Cardiac septum (tissue), 1 donor: Measurements from ENCODE around the gene CCNA2. TPM values are rescaled to one million over a fixed set of nuclear protein-coding genes. Genes with fewer than 3 reads are reported as not detected.

ENCODE experiments used
- DNase-seq: peaks from one replicate; pipeline ENCODE4 v3.0.0-alpha.2; 2020; ENCODE audit warnings: low spot score
- intact Hi-C: fragments of 100-400 bp; cut with DNase I; formaldehyde crosslinking; loops from one replicate; pipeline ENCODE4 v1.14.0; 2022
- total RNA-seq: library from RNA; stranded (reverse); fragmentation: NEBNext Ultra II Directional; extraction: Animal tissue kit (Norgen Biotek cat#: 25700); gene quantifications from one replicate; pipeline ENCODE4 v1.2.1, GENCODE V29; 2021
- donor health status: DM: no; HTN: no; CAD: no.

The CCNA2 gene
- total RNA-seq, 1 donor from 2014 or later, result 0.38 TPM

DNA sequence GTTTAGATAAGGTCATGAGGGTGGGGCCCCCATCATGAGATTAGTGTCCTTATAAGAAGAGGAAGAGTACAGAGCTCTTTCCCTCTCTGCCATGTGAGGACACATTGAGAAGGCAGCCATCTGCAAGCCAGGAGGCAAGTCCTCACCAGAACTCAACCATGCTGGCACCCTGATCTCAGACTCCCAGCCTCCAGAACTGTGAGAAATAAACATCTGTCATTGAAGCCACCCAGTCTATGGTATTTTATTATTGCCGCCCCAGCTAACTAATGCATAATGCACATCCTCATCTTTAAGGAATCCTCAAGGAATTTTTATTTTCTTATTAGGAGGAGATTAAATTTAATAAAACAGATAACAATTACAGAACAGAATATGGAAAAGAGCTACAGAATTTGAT is 39.3 kb downstream of the CCNA2 start:
- DNase-seq, result no peak
- intact Hi-C loops, result no loop called here

DNA sequence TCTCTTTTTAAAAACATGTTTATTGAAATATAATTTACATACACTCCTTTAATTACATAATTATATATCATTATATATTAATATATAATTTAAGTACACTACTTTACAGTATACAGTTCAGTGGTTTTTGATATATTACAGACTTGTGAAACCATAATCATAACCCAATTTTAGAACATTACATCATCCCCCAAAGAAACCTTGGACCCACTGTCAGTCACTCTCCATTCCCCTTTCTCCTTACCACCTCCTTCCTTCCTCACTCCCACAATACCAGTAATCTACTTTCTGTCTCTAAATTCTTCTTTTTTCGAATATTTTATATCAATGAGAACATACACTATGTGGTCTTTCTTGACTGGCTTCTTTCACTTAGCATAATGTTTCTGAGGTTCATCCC is 40.5 kb downstream of the CCNA2 start:
- DNase-seq, result no peak
- intact Hi-C loops, result no loop called here

DNA sequence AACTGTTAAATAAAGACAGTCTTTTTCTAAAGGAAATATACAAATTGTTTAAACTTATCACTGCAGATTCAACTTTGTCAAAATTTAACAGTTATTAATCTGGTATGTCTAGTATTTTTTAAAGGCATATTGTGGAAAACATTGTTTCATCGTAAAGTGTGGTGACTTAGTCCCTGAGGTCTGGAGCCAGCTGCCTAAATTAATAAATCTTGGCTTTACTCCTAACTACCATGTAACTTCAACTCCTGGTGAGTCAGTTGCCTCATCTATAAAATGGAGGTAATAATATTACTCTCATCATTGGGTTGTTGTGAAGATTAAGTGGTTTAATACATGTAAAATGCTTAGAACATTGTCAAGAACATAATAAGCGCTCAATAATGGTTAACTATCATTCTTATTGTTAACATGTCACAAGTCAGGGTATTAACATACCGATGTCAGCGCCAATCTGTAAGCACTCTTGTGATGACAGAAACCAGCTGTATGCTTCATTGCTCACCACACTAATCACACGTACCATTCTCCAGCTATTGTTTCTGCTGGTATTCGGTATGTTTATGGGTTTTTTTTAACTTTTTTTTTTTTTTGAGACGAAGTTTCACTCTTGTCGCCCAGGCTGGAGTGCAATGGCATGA is 44.6 kb downstream of the CCNA2 start:
- DNase-seq, result no peak
- intact Hi-C loops, result no loop called here

DNA sequence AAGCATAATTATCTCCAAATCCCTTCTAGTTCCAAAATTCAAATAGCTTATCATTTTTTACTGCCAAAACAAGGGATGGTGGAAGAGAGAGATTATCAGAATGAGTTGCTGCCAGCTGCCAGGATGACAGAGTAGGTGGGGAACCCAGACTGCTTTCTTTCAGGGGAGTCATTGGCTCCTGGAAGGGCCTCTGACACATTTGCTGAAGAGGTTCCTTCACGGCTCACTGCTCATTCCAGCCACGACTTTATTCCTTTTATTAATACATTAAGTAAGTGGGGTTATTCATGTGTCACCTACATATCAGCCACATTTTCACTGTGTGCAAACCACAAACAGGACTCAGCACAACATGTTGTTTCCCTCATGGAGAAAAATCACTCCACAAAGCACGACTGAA is 46.1 kb downstream of the CCNA2 start:
- DNase-seq, result no peak
- intact Hi-C loops, result no loop called here

DNA sequence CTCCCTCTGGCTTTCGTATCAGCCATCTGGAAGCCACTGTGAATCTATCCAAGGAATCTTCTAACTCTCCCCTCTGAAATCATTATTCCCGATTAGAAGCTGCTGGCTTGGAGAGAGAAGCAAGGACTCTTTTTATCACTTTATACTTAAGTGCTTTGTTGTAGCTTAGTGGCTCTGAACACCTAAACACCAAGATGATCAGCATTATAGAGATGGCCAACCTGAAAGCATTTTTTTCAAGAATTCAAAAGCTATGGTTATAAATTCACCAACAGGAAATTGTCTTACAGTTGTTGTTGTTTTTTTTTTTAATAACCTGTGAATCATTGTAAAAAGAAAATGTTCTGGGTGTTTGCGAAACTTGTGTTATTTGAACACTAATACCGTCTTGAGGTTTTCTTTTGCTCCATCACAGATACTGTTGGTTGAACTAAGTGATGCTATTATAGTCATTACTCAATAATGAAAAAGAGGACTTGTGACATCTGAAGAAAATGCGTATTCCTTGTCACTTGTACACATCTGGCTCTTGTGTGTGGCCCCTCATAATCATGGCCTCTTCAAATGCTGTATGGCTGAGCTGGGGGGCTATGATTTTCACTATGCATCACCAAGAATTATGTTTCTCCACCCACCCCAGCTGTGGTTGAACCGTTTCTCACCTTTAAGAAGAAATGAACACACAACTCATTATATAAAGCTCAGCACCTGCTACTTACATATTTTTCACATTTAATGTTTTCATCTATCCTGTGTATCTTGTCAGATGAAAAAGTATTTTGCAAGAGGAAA is 46.9 kb downstream of the CCNA2 start:
- intact Hi-C loops, result no loop called here

DNA sequence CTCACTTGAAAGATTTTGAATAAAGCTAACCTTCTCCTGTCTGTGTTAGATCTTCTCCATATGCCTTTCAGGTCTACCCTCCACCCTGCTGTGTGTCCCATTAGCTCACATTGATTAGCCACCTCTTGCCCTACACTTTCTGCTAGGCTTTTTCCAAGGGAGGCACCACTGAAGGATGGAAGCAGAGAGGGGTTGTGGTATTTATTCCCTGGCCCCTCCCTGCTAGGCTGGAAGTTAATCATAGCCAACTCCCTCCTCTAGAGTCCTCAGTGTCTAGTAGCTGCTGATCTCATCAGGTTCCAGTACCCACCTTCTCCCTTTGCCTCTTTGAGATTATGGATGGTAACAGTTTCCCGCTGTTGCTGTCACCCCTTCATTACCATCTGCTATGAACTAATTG is 49.8 kb downstream of the CCNA2 start:
- no peak for DNase-seq
- intact Hi-C loops, result no loop called here

More for the DNA sequence above, 46.9 kb downstream of the CCNA2 start:
- no peak for DNase-seq

DNA sequence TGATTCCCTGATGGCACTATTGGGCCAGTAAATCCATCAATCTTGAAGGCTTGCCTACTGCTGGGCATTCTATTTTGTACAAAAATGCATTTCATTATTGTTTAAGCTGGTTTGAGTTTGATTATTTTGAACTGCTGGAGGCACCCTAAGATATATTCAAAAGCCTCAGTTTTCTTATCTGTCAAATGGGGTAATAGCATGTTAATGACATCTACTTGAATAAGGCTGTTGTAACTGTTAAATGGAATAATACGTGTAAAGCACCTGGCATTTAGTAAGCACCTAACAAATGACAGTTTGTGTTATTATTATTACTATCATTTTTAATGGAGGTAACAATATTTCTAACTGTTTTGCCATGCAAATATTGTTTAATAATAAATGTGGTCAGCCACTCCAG is 51.8 kb downstream of the CCNA2 start:
- DNase-seq, result no peak
- intact Hi-C loops, result no loop called here

DNA sequence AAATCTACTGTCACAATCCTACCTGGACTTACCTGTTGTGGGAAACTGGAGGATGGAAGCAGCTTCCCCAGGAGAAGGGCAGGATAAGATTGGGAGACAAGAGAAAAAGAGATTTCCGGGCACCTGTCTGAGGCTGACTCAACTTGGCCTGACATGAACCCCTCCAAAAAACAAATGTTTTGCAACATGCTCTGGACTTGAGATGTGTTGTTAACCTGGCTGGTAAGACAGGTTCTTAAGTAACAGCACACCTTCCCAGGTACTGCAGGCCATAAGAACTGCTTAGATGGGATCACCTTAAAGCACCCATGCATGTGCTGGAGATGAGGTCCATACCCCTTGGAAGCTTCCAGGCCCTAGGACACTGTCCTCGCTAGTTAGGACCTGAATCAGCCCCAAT is 54.3 kb downstream of the CCNA2 start:
- no peak for DNase-seq
- intact Hi-C loops, result no loop called here

DNA sequence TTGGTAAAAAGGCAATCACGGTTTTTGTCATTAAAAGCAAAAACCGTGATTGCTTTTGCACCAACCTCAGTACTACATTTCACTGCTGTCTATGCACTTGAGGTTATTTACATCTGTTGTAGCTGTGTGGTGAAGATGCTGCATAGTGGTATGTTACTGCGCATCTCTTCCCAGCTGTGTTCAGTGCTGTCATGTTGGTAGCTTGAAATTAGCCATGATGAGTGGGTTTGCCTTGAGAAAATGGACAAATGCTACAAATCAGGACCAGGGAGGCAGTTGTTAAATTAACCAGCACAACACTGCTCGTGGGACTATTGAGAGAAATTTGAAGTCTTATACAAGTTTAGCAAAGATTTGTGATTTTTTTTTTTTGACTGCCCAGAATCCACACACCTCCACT is 56.5 kb downstream of the CCNA2 start:
- no peak for DNase-seq
- intact Hi-C loops, result no loop called here

Other genes starting within 250 kb of the CCNA2 start
- gene ANXA5, start 126.9 kb downstream of the CCNA2 start, total RNA-seq, result 152 TPM
- gene SMIM43, start 58.7 kb downstream of the CCNA2 start, total RNA-seq, result 0.27 TPM
- gene EXOSC9, start 22.6 kb downstream of the CCNA2 start, total RNA-seq, result 13.5 TPM
- 6.1 TPM for gene BBS7, start 46.6 kb upstream of the CCNA2 start, total RNA-seq
- gene TRPC3, start 128.2 kb upstream of the CCNA2 start, total RNA-seq, result 0.65 TPM